DND-41 (cell line): ENCODE data around the gene SHOC2.

ENCODE experiments used
- ATAC-seq: fragments of 200-7000 bp; cut with Tn5 transposase; 3 replicates; pipeline ENCODE4 v1.9.1; 2021; ENCODE audit warnings: low read depth; ENCODE audit not compliant: insufficient read depth
- DNase-seq: peaks from one replicate; pipeline ENCODE4 v3.0.0-alpha.2; 2020
- H2AFZ ChIP-seq: 2 replicates; pipeline ENCODE4 v1.6.0; 2012; ENCODE audit warnings: low read depth, low read length
- H3K27ac ChIP-seq: 2 replicates; pipeline ENCODE4 v1.5.1; 2012; ENCODE audit warnings: low read length, inconsistent platforms
- H3K27me3 ChIP-seq: fragments of 200-600 bp; sonication (generic); 2 replicates; pipeline ENCODE4 v1.6.0; 2012; ENCODE audit warnings: low read length, mild to moderate bottlenecking, inconsistent platforms; ENCODE audit not compliant: insufficient read depth, poor library complexity
- H3K36me3 ChIP-seq: 2 replicates; pipeline ENCODE4 v1.5.1; 2012; ENCODE audit warnings: low read length, inconsistent platforms; ENCODE audit not compliant: insufficient read depth
- H3K4me1 ChIP-seq: 2 replicates; pipeline ENCODE4 v1.5.1; 2012; ENCODE audit warnings: mild to moderate bottlenecking, low read length; ENCODE audit not compliant: insufficient read depth
- H3K4me2 ChIP-seq: 2 replicates; pipeline ENCODE4 v1.6.0; 2012; ENCODE audit warnings: mild to moderate bottlenecking, moderate library complexity, low read length, inconsistent platforms; ENCODE audit not compliant: insufficient read depth
- H3K4me3 ChIP-seq, 2 experiments: fragments of 200-600 bp in 1 of 2; shearing (Covaris generic) in 1 of 2; 2 replicates each; pipeline ENCODE4 v1.5.1; 2012 to 2016; ENCODE audit warnings: inconsistent platforms in 2 of 2, low read length in 2 of 2, mild to moderate bottlenecking in 2 of 2, low read depth in 1 of 2, moderate library complexity in 1 of 2
- H3K79me2 ChIP-seq: 2 replicates; pipeline ENCODE4 v1.6.0; 2012; ENCODE audit warnings: low read length, inconsistent platforms; ENCODE audit not compliant: insufficient read depth
- H3K9ac ChIP-seq: 2 replicates; pipeline ENCODE4 v1.6.0; 2012; ENCODE audit warnings: low read depth, mild to moderate bottlenecking, inconsistent platforms, low read length, moderate library complexity
- H3K9me3 ChIP-seq: 2 replicates; pipeline ENCODE4 v1.5.1; 2012; ENCODE audit warnings: low read length, moderate library complexity, mild to moderate bottlenecking, inconsistent platforms; ENCODE audit not compliant: insufficient read depth, severe bottlenecking
- H4K20me1 ChIP-seq: 2 replicates; pipeline ENCODE4 v1.6.0; 2012; ENCODE audit warnings: low read length; ENCODE audit not compliant: insufficient read depth
- CTCF ChIP-seq: IDR thresholded peaks from 2 replicates; pipeline ENCODE4 v1.5.1; 2012; ENCODE audit warnings: borderline replicate concordance, low read length, moderate library complexity, mild to moderate bottlenecking; ENCODE audit not compliant: poor library complexity, severe bottlenecking; ENCODE audit errors: extremely low read depth
- EZH2 ChIP-seq: IDR thresholded peaks from 3 replicates; pipeline ENCODE4 v1.6.1; 2012; ENCODE audit warnings: borderline replicate concordance, low read depth, mild to moderate bottlenecking, moderate library complexity, low read length, inconsistent platforms; ENCODE audit not compliant: severe bottlenecking

The SHOC2 gene

GRCh38 chr10:110916554-110917346, 2.7 kb upstream of the SHOC2 start:
- TF ChIP-seq EZH2 (no peak), CTCF (no peak)

GRCh38 chr10:110918269-110918642, 1.1 kb upstream of the SHOC2 start:
- Histone ChIP-seq H3K9ac (peak overlapping the region; percentile 86), H3K79me2 (peaks cover 50% of the 10 kb centered on the region), H3K9me3 (no peaks in the 10 kb centered on the region), H3K27me3 (no peaks in the 10 kb centered on the region), H3K27ac (peak overlapping the region; percentile 96), H3K4me1 (peaks cover 29% of the 10 kb centered on the region), H3K4me2 (peak overlapping the region; percentile 81), H2AFZ (peak overlapping the region; percentile 89), H4K20me1 (peaks cover 15% of the 10 kb centered on the region; the same call in 1 of the 2 replicates), H3K4me3 (peak overlapping the region; percentile 73 to 76), H3K36me3 (no peaks in the 10 kb centered on the region)
- DNase-seq (peak; percentile 92), ATAC-seq (no peak; the same call in 2 of the 3 replicates)
- peak; percentile 3 for TF ChIP-seq CTCF
- TF ChIP-seq EZH2, result no peak

More at GRCh38 chr10:110916554-110917346, 2.7 kb upstream of the SHOC2 start:
- no peaks in the 10 kb centered on the region for H3K9me3 ChIP-seq
- no peaks in the 10 kb centered on the region for H3K36me3 ChIP-seq
- H4K20me1 ChIP-seq, result peaks cover 11% of the 10 kb centered on the region; the same call in 1 of the 2 replicates
- H3K27me3 ChIP-seq, result no peaks in the 10 kb centered on the region
- H2AFZ ChIP-seq, result no peak overlapping the region
- peaks cover 34% of the 10 kb centered on the region for H3K79me2 ChIP-seq
- DNase-seq (no peak), ATAC-seq (no peak)
- no peak overlapping the region for H3K4me3 ChIP-seq
- H3K4me1 ChIP-seq, result peaks cover 25% of the 10 kb centered on the region
- no peak overlapping the region for H3K9ac ChIP-seq
- H3K27ac ChIP-seq, result no peak overlapping the region
- H3K4me2 ChIP-seq, result no peak overlapping the region

GRCh38 chr10:110918643-110919348, 608 bp upstream of the SHOC2 start, which contains the start of gene BBIP1:
Gene BBIP1, minus strand, starts transcription at chr10:110919180. Its CDS starts 1,023 bp downstream, at chr10:110918157.
- ATAC-seq (peak; percentile 93), DNase-seq (no peak)
- Histone ChIP-seq H3K9ac (peak within 1 kb of the TSS; percentile 86), H3K4me3 (peak within 1 kb of the TSS; percentile 74 to 76), H3K4me1 (peaks cover 29% of the 10 kb centered on the region), H2AFZ (peak within 1 kb of the TSS; percentile 89), H3K27ac (peak within 1 kb of the TSS; percentile 96), H4K20me1 (peaks cover 18% of the 10 kb centered on the region; the same call in 1 of the 2 replicates), H3K9me3 (no peaks in the 10 kb centered on the region), H3K79me2 (peaks cover 55% of the 10 kb centered on the region), H3K27me3 (no peaks in the 10 kb centered on the region), H3K36me3 (no peaks in the 10 kb centered on the region), H3K4me2 (peak within 1 kb of the TSS; percentile 81)
- TF ChIP-seq EZH2, result no peak
- no peak for TF ChIP-seq CTCF
